ENCODE measurements around the gene CD8B.
"Not testable (repeated sequence)": the region's sequence is repeated elsewhere in the genome, so short reads cannot be mapped to it uniquely, and the experiment has no call there.

Gene CD8B

DNA sequence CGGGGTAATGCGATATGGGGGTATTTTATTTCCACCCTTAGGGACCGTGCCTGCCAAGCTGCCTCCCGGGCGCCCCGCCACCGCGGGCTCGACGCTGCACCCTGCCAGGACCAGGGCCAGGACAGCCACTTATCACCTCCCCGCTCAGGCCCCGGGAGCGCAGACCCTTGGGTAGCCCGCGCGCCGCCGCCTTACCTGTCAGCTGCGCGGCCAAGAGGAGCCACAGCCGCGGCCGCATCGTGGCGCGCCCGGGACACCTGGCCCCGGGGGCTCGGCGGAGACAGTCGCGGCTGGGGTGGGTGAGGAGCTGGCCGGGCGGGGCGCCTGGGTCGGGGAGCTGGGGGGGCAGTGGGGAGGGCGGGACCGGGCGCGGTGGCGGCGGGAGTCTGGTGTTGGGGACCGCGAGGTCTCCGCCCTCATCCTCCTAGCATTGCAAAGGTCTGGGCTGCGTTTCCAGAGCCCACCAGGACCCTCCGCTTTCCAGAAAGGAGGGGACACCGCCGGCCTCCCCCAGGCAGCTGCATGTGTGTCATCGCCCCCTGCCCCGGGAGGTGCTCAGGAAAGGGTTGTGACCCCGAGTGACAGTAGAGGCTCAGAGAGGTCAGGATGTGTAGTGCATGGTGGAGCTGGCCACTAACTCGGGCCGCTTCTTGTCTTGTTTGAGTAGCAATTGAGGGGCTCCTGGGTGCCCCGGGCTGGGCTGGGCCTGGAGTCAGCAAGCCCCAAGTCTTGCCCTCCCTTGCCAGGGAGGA, at the start of gene CD8B:
CD8B (minus strand) TSS at position 259 of the 752 bp plus-strand sequence; CDS start at position 238, 21 bp downstream.
- DNase-seq (ENCODE audit: low read depth); H3K4me3 ChIP-seq (ENCODE audit: low read depth, low read length); in situ Hi-C loops (cut with HindIII; ENCODE audit: low sequenced_read_pairs): not testable (repeated sequence)

DNA sequence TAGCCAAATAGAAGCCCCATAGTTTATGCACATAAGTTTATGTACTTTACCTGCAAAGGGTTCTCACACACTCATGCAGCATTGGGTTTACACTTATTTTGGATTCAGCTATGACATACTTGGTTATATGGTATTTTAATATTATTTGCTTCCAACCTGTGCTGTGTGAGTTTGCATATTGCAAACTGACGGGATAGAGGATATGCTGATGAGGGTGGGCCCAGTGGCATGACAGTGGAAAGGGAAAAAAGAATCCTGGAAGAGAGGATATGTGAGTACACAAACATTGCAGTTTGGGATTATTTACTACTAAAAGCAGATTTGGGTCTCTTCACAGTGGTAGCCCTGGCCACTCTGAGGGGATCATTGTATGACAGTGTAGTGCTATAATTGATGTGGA, 44.2 kb upstream of the CD8B start:
- H3K4me3 ChIP-seq (ENCODE audit: low read depth, low read length); DNase-seq (ENCODE audit: low read depth); in situ Hi-C loops (cut with HindIII; ENCODE audit: low sequenced_read_pairs): not testable (repeated sequence)

DNA sequence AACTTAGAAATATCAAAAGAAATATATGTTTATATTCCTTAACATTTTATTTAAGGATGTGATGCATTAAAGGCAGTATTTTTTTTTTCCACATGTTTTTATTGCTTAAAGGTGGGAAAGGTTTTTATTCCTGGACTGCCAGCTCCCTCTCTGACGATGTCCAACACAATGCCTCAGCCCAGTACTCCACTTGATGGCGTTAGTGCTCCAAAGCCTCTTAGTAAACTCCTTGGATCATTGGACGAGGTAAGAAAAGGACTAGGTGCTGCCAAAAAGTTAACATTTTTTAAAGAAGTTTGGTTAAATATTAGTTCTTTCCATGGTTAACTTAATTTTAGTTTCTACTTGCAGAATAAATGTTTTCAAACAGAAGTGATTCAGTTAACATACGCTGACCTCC, 39.0 kb upstream of the CD8B start:
- in situ Hi-C loops (cut with HindIII; ENCODE audit: low sequenced_read_pairs); H3K4me3 ChIP-seq (ENCODE audit: low read depth, low read length); DNase-seq (ENCODE audit: low read depth): not testable (repeated sequence)

DNA sequence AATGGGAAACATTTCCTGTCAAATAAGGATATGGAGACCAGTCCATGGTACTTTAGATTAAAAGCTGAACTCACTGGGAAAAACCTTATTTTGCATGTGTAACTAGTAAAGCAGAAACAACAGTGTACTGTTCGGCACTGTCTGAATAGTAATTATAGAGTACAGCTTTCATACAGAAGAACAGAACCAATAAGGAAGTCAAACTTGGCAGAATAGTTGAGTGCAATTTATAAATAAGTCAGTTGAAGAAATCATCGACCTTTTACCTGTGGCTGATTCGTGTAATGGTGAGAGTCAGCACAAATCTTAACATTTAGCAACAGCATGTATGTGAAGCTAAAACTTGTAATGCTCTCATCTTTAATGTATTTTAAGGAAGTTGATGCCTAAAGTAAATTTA, 24.3 kb upstream of the CD8B start:
- in situ Hi-C loops (cut with HindIII; ENCODE audit: low sequenced_read_pairs); H3K4me3 ChIP-seq (ENCODE audit: low read depth, low read length); DNase-seq (ENCODE audit: low read depth): not testable (repeated sequence)

DNA sequence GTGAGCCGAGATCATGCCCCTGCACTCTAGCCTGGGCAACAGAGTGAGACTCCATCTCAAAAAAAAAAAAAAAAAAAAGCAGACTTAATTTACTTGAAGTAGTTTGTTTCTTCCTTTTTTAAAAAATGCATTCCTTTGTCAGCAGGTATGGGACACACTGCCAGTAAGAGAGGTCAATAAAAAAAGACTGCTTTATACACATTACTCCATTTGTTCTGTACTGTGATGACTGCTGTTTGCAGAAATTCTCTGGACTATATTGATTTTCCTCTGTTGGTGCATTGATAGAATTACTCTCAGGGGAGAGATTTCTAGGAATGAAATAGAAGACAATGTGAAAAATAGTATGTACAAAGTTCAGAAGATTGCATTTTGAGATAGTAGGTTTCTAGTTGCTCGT, 21.2 kb upstream of the CD8B start:
- in situ Hi-C loops (cut with HindIII; ENCODE audit: low sequenced_read_pairs): not testable (repeated sequence)

DNA sequence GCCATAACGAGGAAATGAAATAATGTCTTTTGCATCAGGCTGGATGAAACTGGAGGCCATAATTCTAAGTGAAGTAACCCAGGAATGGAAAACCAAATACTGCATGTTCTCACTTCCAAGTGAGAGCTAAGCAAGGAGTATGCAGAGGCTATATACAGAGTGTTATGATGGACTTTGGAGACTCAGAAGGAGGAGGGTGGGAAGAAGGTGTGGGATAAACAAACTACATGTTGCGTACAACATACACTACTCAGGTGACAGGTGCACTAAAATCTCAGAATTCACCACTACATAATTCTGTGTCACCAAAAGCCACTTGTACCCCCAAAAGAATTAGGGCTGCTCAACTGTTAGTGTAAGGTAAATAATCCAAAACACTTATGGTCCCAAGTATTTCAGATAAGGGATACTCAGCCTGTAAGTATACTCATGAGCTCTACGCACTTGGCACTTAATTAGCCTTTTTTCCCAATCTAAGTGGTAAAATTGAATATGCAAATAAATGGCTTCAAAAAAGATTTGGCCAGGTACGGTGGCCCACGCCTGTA, 20.5 kb upstream of the CD8B start:
- DNase-seq (ENCODE audit: low read depth); in situ Hi-C loops (cut with HindIII; ENCODE audit: low sequenced_read_pairs); H3K4me3 ChIP-seq (ENCODE audit: low read depth, low read length): not testable (repeated sequence)

More for the DNA sequence above, 21.2 kb upstream of the CD8B start:
- DNase-seq (ENCODE audit: low read depth); H3K4me3 ChIP-seq (ENCODE audit: low read depth, low read length): not testable (repeated sequence)

DNA sequence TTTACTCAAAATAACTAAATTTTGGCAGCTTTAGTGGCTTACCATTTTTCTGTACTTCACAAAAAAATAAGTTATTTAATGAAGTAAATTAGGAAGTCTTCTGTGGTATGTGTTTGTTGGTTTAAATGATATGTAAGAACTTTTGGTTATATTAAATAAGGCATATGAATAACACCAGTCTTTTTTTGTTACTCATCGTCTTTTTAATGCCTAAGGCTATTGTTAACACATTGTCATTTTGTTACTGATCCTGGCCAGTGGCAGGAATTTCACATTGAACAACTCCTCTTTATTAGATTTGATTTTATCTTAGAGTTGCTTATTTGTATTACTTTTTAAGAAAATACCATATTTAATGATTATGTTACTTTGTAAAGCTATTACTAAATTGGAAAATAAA, 17.3 kb upstream of the CD8B start:
- DNase-seq (ENCODE audit: low read depth); in situ Hi-C loops (cut with HindIII; ENCODE audit: low sequenced_read_pairs); H3K4me3 ChIP-seq (ENCODE audit: low read depth, low read length): not testable (repeated sequence)

DNA sequence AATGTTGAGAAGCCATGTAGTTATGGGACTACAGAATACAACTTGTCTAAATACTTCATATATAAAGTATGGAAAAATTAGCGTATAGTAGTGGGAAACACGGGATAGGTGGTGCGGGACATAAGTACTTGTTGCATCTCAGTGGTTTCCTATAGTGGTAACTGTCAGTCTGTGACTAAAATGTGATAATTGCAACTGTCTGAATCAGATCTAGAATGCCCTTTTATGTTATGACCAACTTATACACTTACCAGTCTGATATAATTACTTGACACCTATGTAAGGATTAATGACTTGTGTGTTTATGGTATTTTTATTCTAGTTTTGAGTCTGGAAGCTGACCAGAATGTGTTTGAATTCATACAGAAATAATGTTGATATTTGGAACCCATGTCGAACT, 9.3 kb upstream of the CD8B start:
- DNase-seq (ENCODE audit: low read depth); in situ Hi-C loops (cut with HindIII; ENCODE audit: low sequenced_read_pairs); H3K4me3 ChIP-seq (ENCODE audit: low read depth, low read length): not testable (repeated sequence)

DNA sequence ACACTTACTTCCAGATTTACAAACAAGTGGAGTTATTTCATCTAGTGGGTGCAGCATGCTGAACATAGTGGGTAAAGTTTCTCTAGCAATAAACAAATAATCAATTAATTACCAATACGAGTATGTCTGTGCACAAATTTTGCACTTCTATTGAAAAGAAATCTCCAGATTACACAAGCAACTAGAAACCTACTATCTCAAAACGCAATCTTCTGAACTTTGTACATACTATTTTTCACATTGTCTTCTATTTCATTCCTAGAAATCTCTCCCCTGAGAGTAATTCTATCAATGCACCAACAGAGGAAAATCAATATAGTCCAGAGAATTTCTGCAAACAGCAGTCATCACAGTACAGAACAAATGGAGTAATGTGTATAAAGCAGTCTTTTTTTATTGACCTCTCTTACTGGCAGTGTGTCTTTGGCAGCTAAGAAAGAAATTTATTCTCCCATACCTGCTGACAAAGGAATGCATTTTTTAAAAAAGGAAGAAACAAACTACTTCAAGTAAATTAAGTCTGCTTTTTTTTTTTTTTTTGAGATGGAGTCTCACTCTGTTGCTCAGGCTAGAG, 7.3 kb upstream of the CD8B start:
- DNase-seq (ENCODE audit: low read depth); in situ Hi-C loops (cut with HindIII; ENCODE audit: low sequenced_read_pairs); H3K4me3 ChIP-seq (ENCODE audit: low read depth, low read length): not testable (repeated sequence)

DNA sequence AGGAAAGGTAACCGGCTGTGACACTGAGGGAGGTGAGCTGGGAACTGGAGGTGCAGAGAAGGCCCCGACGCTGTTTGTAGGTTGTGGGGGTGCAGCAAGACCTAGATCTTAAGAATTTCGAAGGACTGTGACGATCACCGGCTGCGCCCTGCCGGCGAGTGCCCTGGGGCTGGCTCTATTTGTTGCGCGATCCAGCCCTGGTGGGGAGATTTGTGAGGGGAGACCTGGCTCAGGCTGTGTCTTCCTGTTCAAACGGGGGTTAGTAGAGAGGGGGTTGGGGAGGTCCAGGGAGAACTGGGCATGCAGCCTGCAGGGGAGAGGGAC, 656 bp upstream of the CD8B start:
- in situ Hi-C loops (cut with HindIII; ENCODE audit: low sequenced_read_pairs); DNase-seq (ENCODE audit: low read depth); H3K4me3 ChIP-seq (ENCODE audit: low read depth, low read length): not testable (repeated sequence)

DNA sequence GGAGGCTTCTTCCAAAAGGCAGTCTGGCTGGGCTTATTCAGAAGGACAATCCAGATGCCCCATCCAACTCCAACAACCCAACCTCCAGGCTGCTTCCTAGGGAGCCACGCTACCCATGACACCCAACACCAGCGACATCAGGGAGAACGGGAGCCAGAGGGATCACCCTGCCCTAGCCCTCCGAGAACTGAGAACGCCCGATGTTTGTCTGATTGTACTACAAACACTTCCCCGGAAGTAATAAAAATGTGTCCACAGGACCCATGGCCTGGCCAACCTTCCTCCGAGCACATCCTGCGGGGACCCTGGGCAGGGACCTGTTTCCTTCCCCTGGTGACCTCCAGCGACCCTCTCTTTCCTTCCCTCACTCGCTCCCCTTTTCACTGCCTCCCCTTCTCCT, 511 bp downstream of the CD8B start:
- in situ Hi-C loops (cut with HindIII; ENCODE audit: low sequenced_read_pairs); H3K4me3 ChIP-seq (ENCODE audit: low read depth, low read length); DNase-seq (ENCODE audit: low read depth): not testable (repeated sequence)

DNA sequence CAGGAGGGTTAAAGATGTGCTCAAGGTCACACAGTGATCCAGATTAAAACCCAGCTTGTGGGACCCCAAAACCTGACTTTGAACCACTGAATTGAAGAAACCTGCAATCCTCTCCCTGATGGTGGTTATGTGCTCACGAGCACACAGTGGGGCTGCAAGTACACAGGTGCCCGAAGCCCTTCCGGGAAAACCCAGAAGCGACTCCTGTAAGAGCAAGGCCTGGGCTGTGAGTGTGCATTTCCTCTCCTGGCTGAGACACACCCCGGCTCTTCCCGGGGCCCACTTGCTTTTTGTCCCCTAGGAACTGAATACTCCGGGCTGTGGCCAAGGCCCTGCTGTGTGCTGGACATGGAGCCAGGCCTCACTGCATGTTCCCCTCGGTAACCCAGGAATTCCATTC, 1.1 kb downstream of the CD8B start:
- H3K4me3 ChIP-seq (ENCODE audit: low read depth, low read length); in situ Hi-C loops (cut with HindIII; ENCODE audit: low sequenced_read_pairs); DNase-seq (ENCODE audit: low read depth): not testable (repeated sequence)

DNA sequence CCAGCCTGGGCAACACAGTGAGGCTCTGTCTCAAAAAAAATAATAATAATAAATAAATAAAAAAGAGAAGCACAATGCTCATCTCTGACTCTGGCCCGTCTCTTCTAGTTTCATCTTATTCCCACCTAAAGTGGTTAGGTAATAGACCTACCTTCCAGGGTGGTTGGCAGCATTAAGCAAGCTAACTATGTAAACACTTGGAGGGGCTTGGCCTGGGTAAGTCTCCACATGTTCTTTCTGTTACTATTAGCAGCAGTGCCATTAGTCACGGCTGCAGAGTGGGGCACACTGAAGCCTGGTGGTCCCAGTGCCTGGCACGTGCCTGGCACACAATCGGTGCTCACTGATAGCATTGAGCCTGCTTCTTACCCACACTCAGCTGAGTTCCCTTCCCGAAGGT, 4.0 kb downstream of the CD8B start:
- DNase-seq (ENCODE audit: low read depth); H3K4me3 ChIP-seq (ENCODE audit: low read depth, low read length); in situ Hi-C loops (cut with HindIII; ENCODE audit: low sequenced_read_pairs): not testable (repeated sequence)

DNA sequence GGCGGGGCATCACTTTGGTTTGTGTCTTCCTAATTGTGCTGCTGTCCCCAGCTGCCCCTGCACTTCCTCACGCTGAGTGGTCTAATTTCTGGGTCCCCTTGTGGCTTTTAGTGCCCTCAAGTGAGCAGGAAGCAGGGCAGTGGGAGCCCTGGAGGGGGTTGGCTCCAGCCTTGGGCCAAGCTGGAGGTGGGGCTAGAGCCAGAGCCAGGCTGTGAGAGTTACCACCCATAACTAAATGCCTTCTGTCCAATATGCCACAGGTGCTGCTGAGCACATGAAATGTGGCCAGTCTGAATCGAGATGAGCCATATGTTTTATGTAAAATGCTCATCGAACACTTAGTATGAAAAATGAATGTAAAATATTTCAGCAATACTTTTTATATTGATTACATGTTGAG, 5.2 kb downstream of the CD8B start:
- DNase-seq (ENCODE audit: low read depth); in situ Hi-C loops (cut with HindIII; ENCODE audit: low sequenced_read_pairs); H3K4me3 ChIP-seq (ENCODE audit: low read depth, low read length): not testable (repeated sequence)

DNA sequence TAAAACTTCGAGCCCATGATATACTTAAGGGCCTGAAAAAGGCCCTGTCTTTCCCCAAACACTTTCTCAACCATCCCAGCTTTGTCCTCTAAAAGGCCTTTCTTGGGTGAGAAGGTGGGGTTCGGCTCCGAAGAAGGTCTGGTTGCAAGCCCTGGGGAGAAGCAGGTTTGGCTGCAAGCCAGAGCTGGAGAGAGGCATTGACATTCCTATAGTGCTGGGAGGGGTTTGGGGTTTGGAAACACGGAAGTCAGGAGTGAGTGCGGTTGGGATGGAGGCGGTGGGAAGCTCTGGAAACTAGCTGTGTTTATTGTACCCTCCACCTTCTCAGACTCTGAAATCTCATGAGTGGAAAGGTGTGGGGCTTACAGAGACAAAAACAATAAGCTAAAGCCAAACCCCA, 5.7 kb downstream of the CD8B start:
- H3K4me3 ChIP-seq (ENCODE audit: low read depth, low read length); in situ Hi-C loops (cut with HindIII; ENCODE audit: low sequenced_read_pairs): not testable (repeated sequence)
- DNase-seq (ENCODE audit: low read depth): peak; percentile 0

DNA sequence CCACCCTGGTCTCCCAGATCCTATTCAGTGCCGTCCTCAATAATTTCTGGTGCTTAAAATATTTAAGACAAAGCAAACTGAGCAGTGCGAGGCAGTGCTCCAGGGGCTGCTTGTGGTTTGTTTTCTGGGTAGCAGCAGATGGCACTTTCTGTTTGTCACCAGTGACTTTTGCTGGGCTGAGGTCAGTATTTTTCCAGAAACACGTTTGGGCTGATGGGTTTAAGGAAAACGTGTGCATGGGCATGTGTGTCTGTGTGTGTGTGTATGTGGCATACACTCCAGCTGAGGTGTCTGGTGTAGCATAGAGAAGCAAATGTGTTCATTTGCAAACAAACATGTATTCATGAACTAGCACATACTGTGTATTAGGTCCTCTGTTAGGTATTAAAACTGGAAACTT, 10.1 kb downstream of the CD8B start:
- in situ Hi-C loops (cut with HindIII; ENCODE audit: low sequenced_read_pairs); DNase-seq (ENCODE audit: low read depth); H3K4me3 ChIP-seq (ENCODE audit: low read depth, low read length): not testable (repeated sequence)

DNA sequence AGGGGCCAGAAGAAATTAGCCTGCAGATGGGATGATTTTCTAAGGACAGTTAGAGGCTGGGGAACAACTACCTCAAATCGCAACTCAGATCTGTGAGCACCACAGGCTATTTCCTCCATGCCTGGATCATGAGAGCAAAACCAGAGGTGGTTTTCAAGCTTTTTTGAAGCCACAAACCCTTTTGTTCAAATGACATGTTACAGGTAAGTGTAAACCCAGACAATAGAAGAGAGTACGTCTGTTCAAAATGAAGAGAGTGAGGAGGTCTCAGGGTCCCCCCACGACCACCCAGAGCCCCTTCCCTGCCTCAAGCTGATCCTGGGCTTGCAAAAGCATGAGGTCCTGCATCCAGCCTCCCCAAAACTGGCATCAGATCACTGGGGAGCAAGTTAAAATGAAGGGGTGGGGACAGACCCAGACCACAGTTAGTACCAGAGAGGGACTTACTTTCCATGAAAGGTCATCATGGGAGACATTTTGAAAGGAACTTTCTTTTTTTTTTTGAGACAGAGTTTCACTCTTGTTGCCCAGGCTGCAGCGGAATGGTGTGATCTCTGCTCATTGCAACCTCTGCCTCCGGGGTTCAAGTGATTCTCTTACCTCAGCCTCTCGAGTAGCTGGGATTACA, 19.0 kb downstream of the CD8B start:
- H3K4me3 ChIP-seq (ENCODE audit: low read depth, low read length); DNase-seq (ENCODE audit: low read depth); in situ Hi-C loops (cut with HindIII; ENCODE audit: low sequenced_read_pairs): not testable (repeated sequence)

DNA sequence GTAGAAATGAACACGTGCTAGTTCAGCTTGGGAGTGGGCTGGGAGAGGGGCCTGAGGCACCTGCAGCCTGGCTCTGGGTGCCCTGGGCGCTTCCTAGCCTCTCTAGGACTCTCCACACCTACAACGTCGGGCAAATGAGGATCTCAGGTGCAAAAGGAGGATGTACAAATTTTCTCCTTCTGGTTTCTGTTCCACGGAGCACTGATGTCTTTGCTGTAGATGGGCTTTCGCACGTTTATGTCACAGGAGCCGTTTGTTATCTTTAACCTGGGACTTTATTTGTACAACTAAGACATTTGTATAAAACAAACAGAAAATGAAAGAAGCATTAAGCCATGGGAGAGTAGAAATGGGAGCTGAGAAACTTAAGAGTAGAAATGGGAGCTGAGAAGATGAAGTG, 20.4 kb downstream of the CD8B start:
- in situ Hi-C loops (cut with HindIII; ENCODE audit: low sequenced_read_pairs); DNase-seq (ENCODE audit: low read depth); H3K4me3 ChIP-seq (ENCODE audit: low read depth, low read length): not testable (repeated sequence)
